Activated CD8-positive, alpha-beta memory T cell treated with anti-CD3 and anti-CD28 coated beads for 4 hours (primary cell): Measurements from ENCODE around the gene WDR70.
"Not testable (repeated sequence)": the region's sequence is repeated elsewhere in the genome, so short reads cannot be mapped to it uniquely, and the experiment has no call there.

Experiments used
- DNase-seq, 2 donors: peaks; one replicate each; pipeline ENCODE4 v3.0.0-alpha.2; 2020; ENCODE audit warnings: low read depth in 2 of 2

The WDR70 gene

GRCh38 chr5:37679326-37679725, 300.2 kb downstream of the WDR70 start:
- DNase-seq = not testable (repeated sequence)

- DNase-seq = not testable (repeated sequence)
Observed at GRCh38 chr5:37679903-37680302, 300.8 kb downstream of the WDR70 start.

- no peak for DNase-seq
Observed at GRCh38 chr5:37683072-37683471, 304.0 kb downstream of the WDR70 start.

- no peak for DNase-seq
Observed at GRCh38 chr5:37685211-37685610, 306.1 kb downstream of the WDR70 start.

GRCh38 chr5:37685816-37686215, 306.7 kb downstream of the WDR70 start:
- no peak for DNase-seq

GRCh38 chr5:37688925-37689324, 309.8 kb downstream of the WDR70 start:
- DNase-seq = not testable (repeated sequence)

- DNase-seq = not testable (repeated sequence)
Observed at GRCh38 chr5:37694333-37694732, 315.2 kb downstream of the WDR70 start.

GRCh38 chr5:37694867-37695266, 315.7 kb downstream of the WDR70 start:
- DNase-seq = no peak

GRCh38 chr5:37695647-37696046, 316.5 kb downstream of the WDR70 start:
- no peak for DNase-seq

- DNase-seq = no peak
Observed at GRCh38 chr5:37696190-37697021, 317.3 kb downstream of the WDR70 start.

GRCh38 chr5:37701868-37702267, 322.8 kb downstream of the WDR70 start:
- DNase-seq = no peak

GRCh38 chr5:37703841-37704241, 324.7 kb downstream of the WDR70 start:
- DNase-seq = no peak

- no peak for DNase-seq
Observed at GRCh38 chr5:37704406-37704805, 325.3 kb downstream of the WDR70 start.

GRCh38 chr5:37709020-37709419, 329.9 kb downstream of the WDR70 start:
- no peak for DNase-seq

- no peak for DNase-seq
Observed at GRCh38 chr5:37710965-37711364, 331.8 kb downstream of the WDR70 start.

GRCh38 chr5:37712750-37713149, 333.6 kb downstream of the WDR70 start:
- no peak for DNase-seq

- DNase-seq = no peak
Observed at GRCh38 chr5:37714756-37715155, 335.6 kb downstream of the WDR70 start.

GRCh38 chr5:37715361-37715760, 336.2 kb downstream of the WDR70 start:
- no peak for DNase-seq

GRCh38 chr5:37715992-37716391, 336.9 kb downstream of the WDR70 start:
- no peak for DNase-seq

GRCh38 chr5:37716405-37716804, 337.3 kb downstream of the WDR70 start:
- DNase-seq = no peak

GRCh38 chr5:37717276-37717612, 338.1 kb downstream of the WDR70 start:
- DNase-seq = no peak

- no peak for DNase-seq
Observed at GRCh38 chr5:37717613-37718431, 338.7 kb downstream of the WDR70 start.

GRCh38 chr5:37720550-37720952, 341.4 kb downstream of the WDR70 start:
- DNase-seq = no peak
